Neutrophil (primary cell): ENCODE measurements around the gene ATP11A.

ENCODE experiments used
- H3K27ac ChIP-seq: fragments of 200-600 bp; sonication (generic); 2 replicates; pipeline ENCODE4 v1.5.1; 2016; ENCODE audit warnings: mild to moderate bottlenecking, moderate library complexity
- H3K27me3 ChIP-seq: fragments of 200-600 bp; sonication (generic); 2 replicates; pipeline ENCODE4 v1.6.0; 2016; ENCODE audit warnings: mild to moderate bottlenecking
- H3K36me3 ChIP-seq: fragments of 200-600 bp; sonication (generic); 2 replicates; pipeline ENCODE4 v1.5.1; 2017
- H3K4me1 ChIP-seq, 2 experiments: fragments of 200-600 bp in 1 of 2; sonication (generic) in 1 of 2; 1 replicate in 1 of 2; 2 replicates in 1 of 2; pipeline versions ENCODE4 v1.5.1 to v1.6.1; 2013 to 2016; ENCODE audit warnings: low read depth in 1 of 2, low read length in 1 of 2, mild to moderate bottlenecking in 1 of 2, moderate library complexity in 1 of 2; ENCODE audit not compliant: control insufficient read depth in 1 of 2, insufficient read depth in 1 of 2
- H3K4me3 ChIP-seq, 2 experiments: fragments of 200-600 bp in 1 of 2; sonication (generic) in 1 of 2; 1 replicate in 1 of 2; 2 replicates in 1 of 2; pipeline ENCODE4 v1.5.1; 2013 to 2016; ENCODE audit warnings: low read depth in 1 of 2, low read length in 1 of 2, mild to moderate bottlenecking in 1 of 2, moderate library complexity in 1 of 2
- H3K9me3 ChIP-seq: fragments of 200-600 bp; sonication (generic); 2 replicates; pipeline ENCODE4 v1.5.1; 2016
- CTCF ChIP-seq: fragments of 200-600 bp; sonication (generic); IDR thresholded peaks from 2 replicates; pipeline ENCODE4 v1.5.1; 2016; ENCODE audit warnings: antibody characterized with exemption

Gene ATP11A

GRCh38 chr13:112647256-112647655 lies 42.6 kb upstream of the ATP11A start:
- Histone ChIP-seq H3K27me3 (peaks cover 14% of the 10 kb centered on the region), H3K4me3 (no peak overlapping the region)
- no peak for TF ChIP-seq CTCF

DNA sequence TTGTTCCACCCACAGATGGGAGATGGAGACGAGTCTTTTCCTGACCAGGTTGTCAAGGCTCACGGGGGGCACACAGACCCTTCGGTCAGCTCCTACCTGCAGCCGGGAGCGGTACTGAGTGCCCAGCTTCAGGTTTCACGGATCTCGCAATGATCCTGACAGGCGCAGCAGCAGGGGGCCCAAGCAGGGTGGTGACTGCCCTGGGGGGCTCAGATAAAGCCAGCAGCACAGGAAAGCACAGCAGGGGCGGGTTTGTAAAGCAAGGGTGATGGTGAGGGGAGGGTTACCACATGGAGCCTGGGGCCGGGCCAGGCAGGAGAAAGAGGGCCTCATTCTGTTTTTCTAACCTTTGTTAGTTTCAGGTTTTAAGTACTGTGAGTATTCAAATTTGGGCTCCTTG lies 41.7 kb upstream of the ATP11A start:
- no peak for TF ChIP-seq CTCF
- no peak overlapping the region for H3K27ac ChIP-seq
- no peaks in the 10 kb centered on the region for H3K4me1 ChIP-seq
- no peaks in the 10 kb centered on the region for H3K36me3 ChIP-seq
- no peak overlapping the region for H3K4me3 ChIP-seq
- H3K27me3 ChIP-seq, result peaks cover 14% of the 10 kb centered on the region
- H3K9me3 ChIP-seq, result no peaks in the 10 kb centered on the region

More at GRCh38 chr13:112647256-112647655, 42.6 kb upstream of the ATP11A start:
- H3K36me3 ChIP-seq, result no peaks in the 10 kb centered on the region
- no peak overlapping the region for H3K27ac ChIP-seq
- H3K9me3 ChIP-seq, result no peaks in the 10 kb centered on the region
- H3K4me1 ChIP-seq, result no peaks in the 10 kb centered on the region

DNA sequence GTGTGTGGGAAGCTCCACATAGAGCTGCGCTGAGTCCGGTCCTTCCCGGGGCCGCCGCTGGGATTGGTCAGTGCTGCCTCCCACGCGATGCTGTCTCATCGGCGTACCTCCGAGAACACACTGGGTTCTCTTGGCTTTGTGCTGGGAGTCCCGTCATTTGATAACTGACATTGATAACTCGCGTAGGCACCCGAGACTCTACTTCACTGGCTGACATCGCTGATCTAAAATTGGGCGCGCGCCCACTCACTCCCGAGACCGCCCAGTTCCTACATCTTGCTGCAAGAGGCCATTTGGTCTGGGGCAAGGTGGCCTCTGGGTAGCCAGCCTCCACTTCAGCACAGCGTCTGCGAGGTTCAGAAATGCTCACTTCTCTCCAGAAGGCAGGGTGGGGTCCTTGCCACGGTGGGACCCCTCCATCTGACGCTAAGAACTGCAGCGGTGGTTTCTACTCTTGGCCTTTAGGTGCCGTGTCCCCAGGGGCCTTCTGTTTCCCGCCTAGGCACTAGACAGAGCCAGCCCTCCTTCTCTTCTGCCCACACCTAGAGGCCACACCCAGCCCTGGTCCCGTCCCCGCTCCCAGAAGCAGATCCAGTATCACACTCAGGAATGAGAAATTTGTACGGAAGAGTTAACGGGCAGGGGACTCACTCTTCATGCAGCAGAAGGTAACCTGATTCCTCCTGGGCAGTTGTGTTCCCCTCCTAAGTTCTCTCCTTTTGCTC lies 40.7 kb upstream of the ATP11A start:
- H3K27ac ChIP-seq, result no peak overlapping the region
- no peaks in the 10 kb centered on the region for H3K9me3 ChIP-seq
- no peak for TF ChIP-seq CTCF
- peaks cover 14% of the 10 kb centered on the region for H3K27me3 ChIP-seq
- H3K36me3 ChIP-seq, result no peaks in the 10 kb centered on the region
- H3K4me3 ChIP-seq, result no peak overlapping the region
- no peaks in the 10 kb centered on the region for H3K4me1 ChIP-seq

- Histone ChIP-seq H3K4me1 (no peaks in the 10 kb centered on the region), H3K27me3 (peaks cover 6% of the 10 kb centered on the region), H3K27ac (no peak overlapping the region), H3K36me3 (no peaks in the 10 kb centered on the region), H3K9me3 (no peaks in the 10 kb centered on the region), H3K4me3 (no peak overlapping the region)
- TF ChIP-seq CTCF, result no peak
Measured at GRCh38 chr13:112651311-112651710, 38.5 kb upstream of the ATP11A start.

GRCh38 chr13:112651750-112652511 lies 37.9 kb upstream of the ATP11A start:
- Histone ChIP-seq H3K4me1 (no peaks in the 10 kb centered on the region), H3K9me3 (no peaks in the 10 kb centered on the region), H3K36me3 (no peaks in the 10 kb centered on the region), H3K27ac (no peak overlapping the region), H3K4me3 (no peak overlapping the region), H3K27me3 (peaks cover 5% of the 10 kb centered on the region)
- TF ChIP-seq CTCF, result no peak
